ENCODE data around the gene ZNF841. TPM values are rescaled to one million over a fixed set of nuclear protein-coding genes. Genes with fewer than 3 reads are reported as not detected.

ZNF841 gene
- total RNA-seq, 5 donors from 2014 or later (not counting 1 experiment from before 2014, with no cell fraction given) = 25.4 to 34.3 (median 32.2) TPM

GRCh38 chr19:52138983-52139251 lies 43.4 kb upstream of the ZNF841 start:
- peaks cover 27% of the 10 kb centered on the region for H3K36me3 Mint-ChIP-seq
- DNase-seq = no peak
- peaks cover 35 to 43% (median 36%) of the 10 kb centered on the region in 3 donors for H3K4me1 Mint-ChIP-seq

GRCh38 chr19:52138278-52138982 lies 42.9 kb upstream of the ZNF841 start:
- Mint-ChIP-seq H3K4me1 (peaks cover 35 to 43% (median 36%) of the 10 kb centered on the region in 3 donors), H3K27me3 (no peaks in the 10 kb centered on the region), H3K4me3 (peak overlapping the region; percentile 94 to 98 (median 95)), H3K36me3 (peaks cover 30% of the 10 kb centered on the region), H3K9me3 (peaks cover 13 to 23% (median 21%) of the 10 kb centered on the region in 3 donors), H3K27ac (peak overlapping the region; percentile 87 to 93)
- Histone ChIP-seq H3K36me3 (ENCODE audit: control insufficient read depth in 2 of 2, extremely low read depth in 1 of 2, insufficient read depth in 1 of 2, low read length in 1 of 2) (peaks cover 0 to 9% of the 10 kb centered on the region in 2 donors), H3K4me3 (ENCODE audit: control insufficient read depth in 1 of 2, extremely low read depth in 1 of 2, low read length in 1 of 2) (peak overlapping the region; percentile 71 to 98), H3K4me1 (ENCODE audit: control insufficient read depth in 1 of 2, extremely low read depth in 1 of 2, insufficient read depth in 2 of 2, low read length in 2 of 2) (peaks cover 3 to 20% of the 10 kb centered on the region in 2 experiments), H3K27me3 (replicated peaks in 1 of 2; ENCODE audit: control insufficient read depth in 2 of 2, extremely low read depth in 1 of 2, insufficient read depth in 2 of 2, low read length in 1 of 2) (no peaks in the 10 kb centered on the region), H3K27ac (ENCODE audit: low read length) (no peak overlapping the region), H3K9me3 (no peaks in the 10 kb centered on the region)
- DNase-seq (peak in 8 of 35 experiments; percentile 0 to 14 (median 6)), ATAC-seq (replicated peaks in 1 of 4) (no peak)
- 25% methylated on average over 14 of the region's 14 CpGs for WGBS (ENCODE audit: insufficient coverage)
- CTCF ChIA-PET = interaction anchor here in 1 of 2 donors (0.7 to 1.7 kb wide), 3 partner anchors 47 to 99 kb away, joined by 3 to 6 read pairs (median 5); no protein-coding TSS in a partner anchor
- POLR2A ChIA-PET = interaction anchor here in 1 of 2 donors (1.1 kb wide), 1 partner anchor 59 kb away, joined by 3 read pairs; no protein-coding TSS in a partner anchor

More at GRCh38 chr19:52138983-52139251, 43.4 kb upstream of the ZNF841 start:
- Histone ChIP-seq H3K4me1 (ENCODE audit: control insufficient read depth in 1 of 2, extremely low read depth in 1 of 2, insufficient read depth in 2 of 2, low read length in 2 of 2) (peaks cover 3 to 20% of the 10 kb centered on the region in 2 experiments), H3K27ac (ENCODE audit: low read length) (no peak overlapping the region), H3K4me3 (ENCODE audit: control insufficient read depth in 1 of 2, extremely low read depth in 1 of 2, low read length in 1 of 2) (peak overlapping the region; percentile 71 to 98), H3K27me3 (replicated peaks in 1 of 2; ENCODE audit: control insufficient read depth in 2 of 2, extremely low read depth in 1 of 2, insufficient read depth in 2 of 2, low read length in 1 of 2) (no peaks in the 10 kb centered on the region), H3K36me3 (ENCODE audit: control insufficient read depth in 2 of 2, extremely low read depth in 1 of 2, insufficient read depth in 1 of 2, low read length in 1 of 2) (peaks cover 0 to 9% of the 10 kb centered on the region in 2 donors), H3K9me3 (no peaks in the 10 kb centered on the region)
- peak overlapping the region; percentile 87 to 93 for H3K27ac Mint-ChIP-seq
- H3K27me3 Mint-ChIP-seq = no peaks in the 10 kb centered on the region
- ChIA-PET CTCF (interaction anchor here in 1 of 2 donors (0.7 to 1.7 kb wide), 2 partner anchors 46 to 50 kb away, joined by 3 to 6 read pairs; no protein-coding TSS in a partner anchor), POLR2A (no interaction called here)
- peak overlapping the region; percentile 94 to 98 (median 95) for H3K4me3 Mint-ChIP-seq
- H3K9me3 Mint-ChIP-seq = peaks cover 13 to 20% (median 18%) of the 10 kb centered on the region in 3 donors
- no peak for ATAC-seq (replicated peaks in 1 of 4)
- WGBS (ENCODE audit: insufficient coverage) = 0% methylated on average over 4 of the region's 7 CpGs

- Histone ChIP-seq H3K4me3 (ENCODE audit: control insufficient read depth in 1 of 2, extremely low read depth in 1 of 2, low read length in 1 of 2) (no peak overlapping the region), H3K27ac (ENCODE audit: low read length) (no peak overlapping the region), H3K36me3 (ENCODE audit: control insufficient read depth in 2 of 2, extremely low read depth in 1 of 2, insufficient read depth in 1 of 2, low read length in 1 of 2) (peaks cover 22 to 73% of the 10 kb centered on the region in 2 donors), H3K4me1 (ENCODE audit: control insufficient read depth in 1 of 2, extremely low read depth in 1 of 2, insufficient read depth in 2 of 2, low read length in 2 of 2) (no peaks in the 10 kb centered on the region), H3K27me3 (replicated peaks in 1 of 2; ENCODE audit: control insufficient read depth in 2 of 2, extremely low read depth in 1 of 2, insufficient read depth in 2 of 2, low read length in 1 of 2) (no peaks in the 10 kb centered on the region), H3K9me3 (peaks cover 56% of the 10 kb centered on the region)
- ChIA-PET POLR2A (no interaction called here), CTCF (no interaction called here)
- no CpG with 5 or more reads among the region's 3 CpGs for WGBS (ENCODE audit: insufficient coverage)
- H3K36me3 Mint-ChIP-seq = peaks cover 95% of the 10 kb centered on the region
- peaks cover 20 to 73% (median 67%) of the 10 kb centered on the region in 3 donors for H3K9me3 Mint-ChIP-seq
- DNase-seq = no peak
- H3K4me1 Mint-ChIP-seq = no peaks in the 10 kb centered on the region
- H3K4me3 Mint-ChIP-seq = no peak overlapping the region
- no peak overlapping the region for H3K27ac Mint-ChIP-seq
- no peak for ATAC-seq (replicated peaks in 1 of 4)
- no peaks in the 10 kb centered on the region for H3K27me3 Mint-ChIP-seq
Measured at GRCh38 chr19:52120286-52120685, 24.7 kb upstream of the ZNF841 start.

- ChIA-PET CTCF (no interaction called here), POLR2A (no interaction called here)
- H3K9me3 Mint-ChIP-seq = peaks cover 22 to 78% (median 74%) of the 10 kb centered on the region in 3 donors
- 99% methylated on average over 11 of the region's 12 CpGs for WGBS (ENCODE audit: insufficient coverage)
- Histone ChIP-seq H3K4me3 (ENCODE audit: control insufficient read depth in 1 of 2, extremely low read depth in 1 of 2, low read length in 1 of 2) (no peak overlapping the region), H3K36me3 (ENCODE audit: control insufficient read depth in 2 of 2, extremely low read depth in 1 of 2, insufficient read depth in 1 of 2, low read length in 1 of 2) (peaks cover 13 to 38% of the 10 kb centered on the region in 2 donors), H3K27me3 (replicated peaks in 1 of 2; ENCODE audit: control insufficient read depth in 2 of 2, extremely low read depth in 1 of 2, insufficient read depth in 2 of 2, low read length in 1 of 2) (no peaks in the 10 kb centered on the region), H3K27ac (ENCODE audit: low read length) (no peak overlapping the region), H3K9me3 (peaks cover 60% of the 10 kb centered on the region), H3K4me1 (ENCODE audit: control insufficient read depth in 1 of 2, extremely low read depth in 1 of 2, insufficient read depth in 2 of 2, low read length in 2 of 2) (no peaks in the 10 kb centered on the region)
- H3K27ac Mint-ChIP-seq = no peak overlapping the region
- no peaks in the 10 kb centered on the region for H3K27me3 Mint-ChIP-seq
- H3K36me3 Mint-ChIP-seq = peaks cover 69% of the 10 kb centered on the region
- no peaks in the 10 kb centered on the region for H3K4me1 Mint-ChIP-seq
- ATAC-seq (replicated peaks in 1 of 4) (no peak), DNase-seq (no peak)
- no peak overlapping the region for H3K4me3 Mint-ChIP-seq
Measured at GRCh38 chr19:52115526-52116053, 20.0 kb upstream of the ZNF841 start.

DNA sequence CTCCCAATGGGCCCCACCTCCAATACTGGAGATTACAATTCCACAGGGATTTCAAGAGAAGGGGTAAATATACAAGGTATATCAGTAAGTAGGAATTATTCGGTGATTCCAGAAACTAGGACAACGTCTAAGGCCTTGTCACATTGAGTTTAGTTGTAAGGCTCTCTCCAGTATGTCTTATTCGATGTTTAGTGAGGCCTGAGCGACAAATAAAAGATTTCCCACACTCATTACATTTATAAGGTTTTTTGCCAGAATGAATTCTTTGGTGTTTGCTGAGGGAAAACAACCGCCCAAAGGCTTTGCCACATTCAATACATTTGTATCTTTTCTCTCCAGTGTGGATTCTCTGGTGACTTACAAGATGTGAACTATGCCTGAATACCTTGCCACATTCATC lies 19.1 kb upstream of the ZNF841 start:
- Mint-ChIP-seq H3K4me1 (no peaks in the 10 kb centered on the region), H3K36me3 (peaks cover 66% of the 10 kb centered on the region), H3K27ac (no peak overlapping the region), H3K9me3 (peaks cover 18 to 76% (median 70%) of the 10 kb centered on the region in 3 donors), H3K4me3 (no peak overlapping the region), H3K27me3 (no peaks in the 10 kb centered on the region)
- WGBS (ENCODE audit: insufficient coverage) = no CpG with 5 or more reads among the region's 5 CpGs
- ATAC-seq (replicated peaks in 1 of 4) (no peak), DNase-seq (no peak)
- Histone ChIP-seq H3K27ac (ENCODE audit: low read length) (no peak overlapping the region), H3K4me3 (ENCODE audit: control insufficient read depth in 1 of 2, extremely low read depth in 1 of 2, low read length in 1 of 2) (peak overlapping the region in 1 of 2 donors; percentile 23), H3K36me3 (ENCODE audit: control insufficient read depth in 2 of 2, extremely low read depth in 1 of 2, insufficient read depth in 1 of 2, low read length in 1 of 2) (peaks cover 13 to 32% of the 10 kb centered on the region in 2 donors), H3K27me3 (replicated peaks in 1 of 2; ENCODE audit: control insufficient read depth in 2 of 2, extremely low read depth in 1 of 2, insufficient read depth in 2 of 2, low read length in 1 of 2) (no peaks in the 10 kb centered on the region), H3K4me1 (ENCODE audit: control insufficient read depth in 1 of 2, extremely low read depth in 1 of 2, insufficient read depth in 2 of 2, low read length in 2 of 2) (no peaks in the 10 kb centered on the region), H3K9me3 (peaks cover 55% of the 10 kb centered on the region)
- CTCF ChIA-PET = no interaction called here
- POLR2A ChIA-PET = no interaction called here

DNA sequence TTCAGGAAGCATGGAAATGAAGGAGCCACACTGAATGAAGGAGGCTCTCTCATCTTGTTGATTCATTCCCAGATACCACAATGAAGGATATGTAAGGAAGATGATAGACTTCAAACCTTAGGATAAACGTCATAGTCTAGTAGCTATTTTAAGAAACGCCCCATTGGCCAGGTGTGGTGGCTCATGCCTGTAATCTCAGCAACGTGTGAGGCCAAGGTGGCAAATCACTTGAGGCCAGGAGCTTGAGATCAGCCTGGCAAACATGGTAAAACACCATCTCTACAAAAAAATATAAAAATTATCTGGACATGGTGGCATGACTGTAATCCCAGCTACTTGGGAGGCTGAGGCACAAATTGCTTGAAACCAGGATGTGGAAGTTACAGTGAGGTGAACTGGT lies 17.1 kb upstream of the ZNF841 start:
- Histone ChIP-seq H3K9me3 (peaks cover 40% of the 10 kb centered on the region), H3K27ac (ENCODE audit: low read length) (no peak overlapping the region), H3K36me3 (ENCODE audit: control insufficient read depth in 2 of 2, extremely low read depth in 1 of 2, insufficient read depth in 1 of 2, low read length in 1 of 2) (peaks cover 3 to 12% of the 10 kb centered on the region in 2 donors), H3K4me3 (ENCODE audit: control insufficient read depth in 1 of 2, extremely low read depth in 1 of 2, low read length in 1 of 2) (no peak overlapping the region), H3K27me3 (replicated peaks in 1 of 2; ENCODE audit: control insufficient read depth in 2 of 2, extremely low read depth in 1 of 2, insufficient read depth in 2 of 2, low read length in 1 of 2) (no peaks in the 10 kb centered on the region), H3K4me1 (ENCODE audit: control insufficient read depth in 1 of 2, extremely low read depth in 1 of 2, insufficient read depth in 2 of 2, low read length in 2 of 2) (no peaks in the 10 kb centered on the region)
- H3K9me3 Mint-ChIP-seq = peaks cover 12 to 69% (median 62%) of the 10 kb centered on the region in 3 donors
- POLR2A ChIA-PET = interaction anchor here in 1 of 2 donors (0.6 kb wide), 1 partner anchor 38 kb away, joined by 17 read pairs; no protein-coding TSS in a partner anchor
- H3K4me1 Mint-ChIP-seq = no peaks in the 10 kb centered on the region
- no peak for ATAC-seq (replicated peaks in 1 of 4)
- no peak for DNase-seq
- no peaks in the 10 kb centered on the region for H3K27me3 Mint-ChIP-seq
- no peak overlapping the region for H3K27ac Mint-ChIP-seq
- CTCF ChIA-PET = no interaction called here
- H3K4me3 Mint-ChIP-seq = no peak overlapping the region
- H3K36me3 Mint-ChIP-seq = peaks cover 50% of the 10 kb centered on the region
- no CpG with 5 or more reads among the region's 3 CpGs for WGBS (ENCODE audit: insufficient coverage)
